PC-3 (cell line): Measurements from ENCODE around the gene ATP2B3. TPM values are rescaled to one million over a fixed set of nuclear protein-coding genes. Genes with fewer than 3 reads are reported as not detected.

Experiments used
- ATAC-seq: fragments of 200-7000 bp; cut with Tn5 transposase; 2 replicates; pipeline ENCODE4 v1.9.1; 2020; ENCODE audit warnings: mild to moderate bottlenecking, moderate library complexity
- BruUV-seq: library from RNA; stranded (reverse); fragments of 400-500 nt; replicated peaks from 2 replicates; lab custom pipeline; 2021; lab: Mats Ljungman, UMichigan
- CTCF ChIA-PET: fragments of 300-600 bp; sonication (Branson Sonifier 250); formaldehyde crosslinking; loops from one replicate; lab custom pipeline; 2022; ENCODE audit warnings: antibody characterized with exemption; lab: Charles Lee
- POLR2A ChIA-PET: fragments of 300-600 bp; sonication (Branson Sonifier 250); formaldehyde crosslinking; loops from one replicate; lab custom pipeline; 2022; ENCODE audit warnings: antibody characterized with exemption; ENCODE audit not compliant: unreplicated experiment; lab: Charles Lee
- DNase-seq: peaks from one replicate; pipeline ENCODE4 v3.0.0-alpha.2; 2015
- H2AFZ ChIP-seq: fragments of 300-600 bp; sonication (generic); 2 replicates; pipeline ENCODE4 v1.6.0; 2016; ENCODE audit warnings: antibody characterized with exemption, low read length
- H3F3A ChIP-seq: fragments of 300-600 bp; sonication (generic); one replicate; pipeline ENCODE4 v1.6.0; 2017; ENCODE audit warnings: antibody characterized with exemption, low read length, control low read depth, mild to moderate bottlenecking; ENCODE audit not compliant: unreplicated experiment
- H3K27ac ChIP-seq: fragments of 300-600 bp; sonication (generic); 2 replicates; pipeline ENCODE4 v1.5.1; 2016; ENCODE audit warnings: mild to moderate bottlenecking, low read length
- H3K27me3 ChIP-seq: fragments of 300-600 bp; sonication (generic); 2 replicates; pipeline ENCODE4 v1.6.1; 2016; ENCODE audit warnings: low read length, mixed read lengths
- H3K36me3 ChIP-seq: fragments of 300-600 bp; sonication (generic); 2 replicates; pipeline ENCODE4 v1.6.1; 2016; ENCODE audit warnings: low read depth, mixed run types, low read length, mixed read lengths
- H3K4me1 ChIP-seq: fragments of 300-600 bp; sonication (generic); 2 replicates; pipeline ENCODE4 v1.5.1; 2016; ENCODE audit warnings: low read length; ENCODE audit not compliant: insufficient read depth
- H3K4me2 ChIP-seq: fragments of 300-600 bp; sonication (generic); 2 replicates; pipeline ENCODE4 v1.6.0; 2016; ENCODE audit warnings: low read length
- H3K4me3 ChIP-seq: fragments of 300-600 bp; sonication (generic); 2 replicates; pipeline ENCODE4 v1.5.1; 2016; ENCODE audit warnings: mild to moderate bottlenecking, low read length, mixed read lengths
- H3K79me2 ChIP-seq: fragments of 300-600 bp; sonication (generic); 2 replicates; pipeline ENCODE4 v1.6.1; 2017; ENCODE audit warnings: low read length, mixed read lengths
- H3K9ac ChIP-seq: fragments of 300-600 bp; sonication (generic); 2 replicates; pipeline ENCODE4 v1.6.0; 2016; ENCODE audit warnings: mild to moderate bottlenecking, low read length
- H3K9me2 ChIP-seq: fragments of 300-600 bp; sonication (generic); replicated peaks from 2 replicates; pipeline ENCODE4 v1.6.1; 2016; ENCODE audit warnings: mixed run types, low read length, mixed read lengths
- H3K9me3 ChIP-seq: fragments of 300-600 bp; sonication (generic); 2 replicates; pipeline ENCODE4 v1.6.1; 2016; ENCODE audit warnings: low read length, mixed read lengths
- H4K20me1 ChIP-seq: fragments of 300-600 bp; sonication (generic); 2 replicates; pipeline ENCODE4 v1.6.1; 2016; ENCODE audit warnings: low read length, mixed read lengths
- EZH2 ChIP-seq: fragments of 300-600 bp; sonication (generic); IDR thresholded peaks from one replicate; pipeline ENCODE4 v1.6.1; 2017; ENCODE audit warnings: antibody characterized with exemption, mild to moderate bottlenecking, low read length; ENCODE audit not compliant: unreplicated experiment
- EZH2phosphoT487 ChIP-seq: fragments of 300-600 bp; sonication (generic); IDR thresholded peaks from 2 replicates; pipeline ENCODE4 v1.6.1; 2018; ENCODE audit warnings: mild to moderate bottlenecking, antibody characterized with exemption, low read length, borderline replicate concordance
- intact Hi-C: fragments of 100-400 bp; cut with micrococcal nuclease; formaldehyde crosslinking; loops from 2 replicates; pipeline ENCODE4 v1.9.0; 2023
- total RNA-seq: library from RNA; depleted of rRNA; stranded (reverse); fragments of >200 nt; gene quantifications from 2 replicates; pipeline ENCODE4 v1.2.3, GENCODE V29; 2014
- TF ChIP-seq, protein P1 (sequence below): fragments of 300-600 bp; sonication (generic); conservative IDR thresholded peaks from 2 replicates; pipeline ENCODE4 v1.5.1; 2017; ENCODE audit warnings: antibody characterized with exemption, low read depth, mild to moderate bottlenecking, low read length

The ATP2B3 gene
- total RNA-seq, 1 experiment from 2014 or later = not detected

DNA sequence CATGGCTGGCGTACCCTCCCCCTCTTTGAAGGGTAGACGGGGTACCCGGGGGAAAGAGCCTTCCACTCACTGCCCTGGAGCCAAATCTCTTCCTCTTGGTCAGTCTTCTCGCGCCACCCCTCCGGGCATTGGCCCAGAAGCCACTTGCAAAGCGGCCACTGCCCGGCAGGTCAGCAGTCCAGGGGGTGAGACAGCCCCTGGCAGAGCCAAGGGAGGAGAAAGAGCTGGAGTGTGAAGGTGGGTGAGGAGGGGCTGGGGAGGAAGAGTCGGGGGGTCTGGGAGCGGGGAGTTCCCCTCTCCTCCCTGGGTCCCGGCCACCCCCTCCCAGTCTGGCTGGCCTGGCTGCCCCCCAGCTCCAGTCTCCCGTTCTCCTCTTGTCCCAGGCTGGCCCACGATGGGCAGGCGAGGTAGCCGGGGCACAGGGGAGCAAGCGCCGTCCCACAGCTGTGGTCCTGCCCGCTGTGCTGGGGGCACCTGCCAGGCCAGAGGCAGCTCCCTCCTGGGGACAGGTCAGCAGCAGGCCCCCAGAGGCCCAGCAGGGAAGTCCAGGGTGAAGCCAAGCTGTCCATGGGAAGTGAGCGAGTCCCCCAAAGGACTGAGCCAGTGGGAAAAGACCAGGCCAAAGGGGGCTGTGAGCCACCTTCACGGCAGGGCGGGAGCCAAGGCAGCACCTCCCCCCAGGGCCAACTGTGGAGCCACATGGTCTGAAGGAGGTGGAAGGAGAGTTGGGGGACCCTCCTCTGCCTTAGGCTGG is 108.0 kb downstream of the ATP2B3 start:
- DNase-seq = no peak
- Histone ChIP-seq H3F3A (no peaks in the 10 kb centered on the region), H3K4me3 (no peak overlapping the region), H3K4me2 (no peak overlapping the region), H2AFZ (no peak overlapping the region), H4K20me1 (no peaks in the 10 kb centered on the region), H3K36me3 (no peaks in the 10 kb centered on the region), H3K4me1 (no peaks in the 10 kb centered on the region), H3K27ac (no peak overlapping the region), H3K9me2 (no peaks in the 10 kb centered on the region), H3K9ac (no peak overlapping the region), H3K9me3 (no peaks in the 10 kb centered on the region), H3K79me2 (no peaks in the 10 kb centered on the region), H3K27me3 (peaks cover 27% of the 10 kb centered on the region; the same call in 1 of the 2 replicates)
- TF ChIP-seq, protein P1, sequence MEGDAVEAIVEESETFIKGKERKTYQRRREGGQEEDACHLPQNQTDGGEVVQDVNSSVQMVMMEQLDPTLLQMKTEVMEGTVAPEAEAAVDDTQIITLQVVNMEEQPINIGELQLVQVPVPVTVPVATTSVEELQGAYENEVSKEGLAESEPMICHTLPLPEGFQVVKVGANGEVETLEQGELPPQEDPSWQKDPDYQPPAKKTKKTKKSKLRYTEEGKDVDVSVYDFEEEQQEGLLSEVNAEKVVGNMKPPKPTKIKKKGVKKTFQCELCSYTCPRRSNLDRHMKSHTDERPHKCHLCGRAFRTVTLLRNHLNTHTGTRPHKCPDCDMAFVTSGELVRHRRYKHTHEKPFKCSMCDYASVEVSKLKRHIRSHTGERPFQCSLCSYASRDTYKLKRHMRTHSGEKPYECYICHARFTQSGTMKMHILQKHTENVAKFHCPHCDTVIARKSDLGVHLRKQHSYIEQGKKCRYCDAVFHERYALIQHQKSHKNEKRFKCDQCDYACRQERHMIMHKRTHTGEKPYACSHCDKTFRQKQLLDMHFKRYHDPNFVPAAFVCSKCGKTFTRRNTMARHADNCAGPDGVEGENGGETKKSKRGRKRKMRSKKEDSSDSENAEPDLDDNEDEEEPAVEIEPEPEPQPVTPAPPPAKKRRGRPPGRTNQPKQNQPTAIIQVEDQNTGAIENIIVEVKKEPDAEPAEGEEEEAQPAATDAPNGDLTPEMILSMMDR = no peak
- no peak for TF ChIP-seq EZH2
- no peak for TF ChIP-seq EZH2phosphoT487
- ATAC-seq = no peak
- CTCF ChIA-PET = no interaction called here
- POLR2A ChIA-PET = no interaction called here
- BruUV-seq = no TSS peak
- intact Hi-C loops = no loop called here

GRCh38 chrX:153626025-153626633 is 108.7 kb downstream of the ATP2B3 start:
- CTCF ChIA-PET = no interaction called here
- Histone ChIP-seq H3K27ac (no peak overlapping the region), H3K9me2 (no peaks in the 10 kb centered on the region), H3K4me2 (no peak overlapping the region), H3K9me3 (no peaks in the 10 kb centered on the region), H3K4me1 (no peaks in the 10 kb centered on the region), H2AFZ (no peak overlapping the region), H3K79me2 (no peaks in the 10 kb centered on the region), H3K4me3 (no peak overlapping the region), H3K36me3 (no peaks in the 10 kb centered on the region), H3K27me3 (peaks cover 27% of the 10 kb centered on the region; the same call in 1 of the 2 replicates), H4K20me1 (no peaks in the 10 kb centered on the region), H3K9ac (no peak overlapping the region), H3F3A (no peaks in the 10 kb centered on the region)
- TF ChIP-seq EZH2phosphoT487 = no peak
- TF ChIP-seq, protein P1 = no peak
- TF ChIP-seq EZH2 = no peak
- BruUV-seq = no TSS peak
- DNase-seq (no peak), ATAC-seq (no peak)
- POLR2A ChIA-PET = no interaction called here
- intact Hi-C loops = no loop called here
